ENCODE results near the gene CD38.

The CD38 gene

DNA sequence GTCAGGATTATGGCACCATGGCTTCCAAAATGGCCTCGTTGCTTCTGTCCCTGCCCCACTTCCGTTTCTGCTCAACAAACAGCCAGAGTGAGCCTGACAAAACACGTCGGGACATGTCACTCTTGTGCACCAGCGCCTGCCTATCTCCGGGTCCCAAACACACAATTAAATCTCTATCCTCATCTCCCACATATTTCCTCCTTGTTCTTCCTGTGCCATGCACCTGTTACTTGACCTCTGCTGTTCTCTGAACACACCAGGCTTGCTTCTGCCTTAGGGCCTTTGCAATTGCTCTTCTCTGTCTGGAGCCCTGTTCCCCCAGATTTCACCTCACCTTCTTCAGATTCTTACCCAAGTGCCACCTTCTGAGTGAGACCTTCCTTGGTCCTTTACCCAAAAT, 12.7 kb upstream of the CD38 start:
- DNase-seq, result no peak

DNA sequence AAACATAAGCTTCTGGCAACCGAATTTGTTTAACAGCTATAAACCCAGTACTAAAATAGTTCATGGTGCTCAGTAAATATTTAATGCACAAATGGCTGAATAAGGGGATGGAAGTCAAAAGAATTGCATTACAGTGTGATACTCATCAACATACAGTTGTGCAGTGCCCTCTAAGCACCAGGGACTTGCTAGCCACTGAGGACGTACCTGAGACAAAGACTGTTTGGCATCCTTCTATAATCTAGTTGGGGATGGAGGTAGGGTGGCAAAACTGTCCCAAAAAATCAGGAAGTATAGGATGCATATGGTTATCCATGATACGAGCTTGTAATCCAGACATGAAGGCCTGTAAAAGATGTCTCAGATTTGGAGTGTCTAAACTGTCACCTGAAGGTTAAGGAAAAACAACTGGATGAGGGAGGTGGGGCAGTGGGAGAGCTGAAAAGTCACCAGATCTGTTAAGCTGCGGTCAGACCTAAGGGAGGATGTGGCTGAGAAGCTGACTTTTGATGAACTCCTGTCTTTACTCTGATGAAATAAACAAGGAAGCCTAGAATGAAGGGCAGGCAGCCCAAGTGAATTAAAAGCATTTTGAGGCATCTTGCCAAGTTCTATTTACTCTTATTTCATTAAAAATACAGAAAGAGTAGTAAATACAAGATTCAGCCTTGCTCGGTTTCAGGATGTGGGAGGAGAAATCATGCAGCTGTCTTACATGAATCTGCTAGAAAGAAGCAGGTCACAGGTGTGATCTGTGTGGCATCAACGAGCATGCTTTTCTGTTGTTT, 12.0 kb upstream of the CD38 start:
- DNase-seq, result peak; percentile 40

DNA sequence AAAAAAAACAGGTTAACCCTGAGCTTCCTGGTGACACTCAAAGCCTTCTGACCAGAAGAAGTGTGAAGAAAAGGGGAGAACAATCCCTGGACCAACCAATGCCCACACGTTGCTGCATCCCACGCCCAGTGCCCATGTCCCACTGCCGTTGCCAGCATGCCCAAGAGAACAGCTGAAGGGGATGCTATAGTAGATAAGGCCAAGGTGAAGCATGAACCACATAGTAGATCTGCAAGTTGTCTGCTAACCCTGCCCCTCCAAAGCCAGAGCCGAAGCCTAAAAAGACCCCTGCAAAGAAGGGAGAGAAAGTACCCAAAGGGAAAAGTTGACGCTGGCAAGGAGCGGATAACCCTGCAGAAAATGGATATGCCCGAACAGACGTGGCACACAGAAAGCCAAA, 11.3 kb upstream of the CD38 start:
- DNase-seq, result no peak

DNA sequence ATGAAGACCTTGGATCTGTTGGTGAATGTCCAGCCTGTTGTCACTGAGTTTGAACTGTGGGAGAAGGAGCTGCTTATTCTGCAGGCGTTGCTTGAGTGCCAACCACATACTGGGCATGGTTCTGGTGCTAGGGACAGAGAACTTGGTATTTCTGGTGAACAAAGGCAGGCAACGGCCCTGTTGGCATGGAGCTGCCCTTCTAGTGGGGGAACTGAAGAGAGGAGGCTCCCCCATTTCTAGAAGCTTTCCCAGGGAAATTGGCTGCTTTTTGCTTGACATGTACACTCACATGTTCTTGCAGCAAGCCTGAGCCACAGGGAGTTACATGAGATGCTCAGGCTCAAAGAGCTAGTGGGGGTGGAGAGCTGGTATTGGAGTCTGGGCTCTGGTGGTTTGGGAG, 8.9 kb upstream of the CD38 start:
- DNase-seq, result no peak

DNA sequence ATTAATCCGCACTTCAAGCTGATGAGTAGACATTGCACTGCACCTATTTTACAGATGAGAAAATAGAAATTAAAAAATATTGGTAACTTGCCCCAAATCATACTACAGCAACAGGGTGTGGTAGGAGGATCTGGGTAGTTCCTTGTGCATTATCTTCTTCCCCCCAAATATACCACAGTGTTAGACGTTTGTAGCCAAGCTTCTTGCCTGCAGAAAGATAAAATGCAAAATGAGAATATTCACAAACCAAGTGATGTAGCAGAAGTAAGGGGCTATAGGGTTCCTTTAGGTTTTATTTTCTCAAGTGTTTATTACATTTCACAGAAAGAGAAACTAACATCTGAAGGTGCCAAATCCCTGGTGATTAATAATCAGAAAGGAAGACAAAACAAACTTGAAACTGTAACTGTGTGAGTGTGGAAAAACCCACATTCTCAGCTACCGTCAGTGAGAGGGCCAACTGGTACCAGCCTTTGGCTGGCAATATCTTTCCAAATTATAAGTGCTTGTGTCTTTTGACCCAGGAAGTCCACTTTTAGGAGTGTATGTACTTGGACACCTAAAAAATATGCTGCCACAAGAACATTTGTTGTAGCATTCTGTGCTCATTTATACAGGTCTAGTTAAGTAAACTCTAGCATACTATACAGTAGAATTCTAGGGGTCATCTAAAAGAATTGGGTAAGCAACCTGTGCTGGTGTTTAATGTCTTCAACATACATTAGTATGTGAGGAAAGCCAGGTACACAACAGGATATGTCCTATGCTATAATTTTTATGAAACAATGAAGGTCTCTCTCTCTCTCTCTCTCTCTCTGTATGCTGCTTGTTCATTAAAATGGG, 6.7 kb upstream of the CD38 start:
- DNase-seq, result peak; percentile 15

DNA sequence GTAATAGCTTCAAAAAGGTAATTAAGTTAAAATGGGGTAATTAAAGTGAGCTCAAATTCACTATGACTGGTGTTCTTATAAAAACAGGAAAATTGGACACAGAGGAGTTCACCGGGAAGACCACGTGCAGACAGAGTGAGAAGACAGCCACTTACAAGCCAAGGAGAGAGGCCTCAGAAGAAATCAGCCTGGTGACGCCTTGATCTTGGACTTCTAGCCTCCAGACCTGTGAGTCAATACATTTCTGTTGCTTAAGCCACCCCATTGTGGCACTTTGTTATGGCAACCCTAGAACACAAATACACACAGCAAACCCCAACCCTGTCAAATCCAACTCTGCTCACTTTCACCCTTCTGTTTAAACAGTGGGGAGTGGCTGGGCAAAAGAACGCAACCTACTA, 4.1 kb upstream of the CD38 start:
- no peak for DNase-seq

DNA sequence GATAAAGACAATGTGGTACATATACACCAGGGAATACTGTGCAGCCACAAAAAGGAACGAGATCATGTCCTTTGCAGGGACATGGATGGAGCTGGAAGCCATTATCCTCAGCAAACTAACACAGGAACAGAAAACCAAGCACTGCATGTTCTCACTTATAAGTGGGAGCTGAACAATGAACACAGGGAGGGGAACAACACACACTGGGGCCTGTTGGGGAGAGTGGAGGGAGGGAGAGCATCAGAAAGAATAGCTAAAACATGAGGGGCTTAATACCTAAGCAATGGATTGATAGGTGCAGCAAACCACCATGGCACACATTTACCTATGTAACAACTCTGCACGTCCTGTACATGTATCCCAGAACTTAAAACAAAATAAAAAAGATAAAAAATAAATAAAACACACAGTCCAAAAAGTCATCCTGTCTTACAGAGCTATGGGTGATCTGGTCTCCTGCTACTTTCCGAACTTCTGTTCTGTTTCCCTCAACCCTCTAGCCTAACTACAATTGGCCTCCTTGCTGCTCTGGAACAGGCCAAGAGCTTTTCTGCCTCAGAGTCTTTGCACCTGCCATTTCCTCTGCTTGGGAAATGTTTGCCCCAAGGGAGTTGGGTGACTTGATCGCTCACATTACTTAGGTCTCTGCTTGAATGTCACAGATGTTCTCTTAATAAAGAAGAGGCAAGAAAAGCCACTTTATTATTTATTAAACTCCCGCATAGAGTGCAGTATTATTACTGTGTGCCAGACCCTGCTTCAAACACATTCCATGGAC, 1.1 kb upstream of the CD38 start:
- DNase-seq, result no peak

DNA sequence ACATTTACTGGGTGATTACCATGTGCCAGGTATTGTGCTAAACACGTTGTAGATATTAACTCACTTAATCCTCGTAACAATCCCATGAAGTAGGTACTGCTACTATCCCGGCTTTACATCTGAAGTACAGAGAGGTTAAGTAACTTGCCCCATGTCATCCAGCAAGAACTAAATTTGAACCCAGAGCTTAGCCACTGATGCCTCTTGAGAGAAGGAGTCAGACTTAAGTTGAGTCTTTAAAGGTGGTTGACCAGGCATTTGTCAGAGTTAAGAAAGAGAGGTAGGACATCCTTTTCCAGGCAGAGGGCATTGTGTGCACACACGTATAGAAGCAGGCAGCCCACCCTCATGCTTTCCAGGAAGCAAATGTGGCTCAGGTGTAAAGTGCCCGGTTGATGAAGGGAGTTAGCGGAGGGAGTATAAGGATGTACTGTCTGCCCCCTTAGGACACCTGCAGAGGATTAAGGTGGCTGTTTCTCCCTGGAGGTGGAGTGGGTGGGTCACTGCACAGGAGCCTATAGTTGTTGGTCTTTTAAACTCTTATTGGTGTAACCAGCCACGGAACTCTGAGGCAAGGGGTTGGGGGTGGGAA, 335 bp upstream of the CD38 start:
- no peak for DNase-seq

DNA sequence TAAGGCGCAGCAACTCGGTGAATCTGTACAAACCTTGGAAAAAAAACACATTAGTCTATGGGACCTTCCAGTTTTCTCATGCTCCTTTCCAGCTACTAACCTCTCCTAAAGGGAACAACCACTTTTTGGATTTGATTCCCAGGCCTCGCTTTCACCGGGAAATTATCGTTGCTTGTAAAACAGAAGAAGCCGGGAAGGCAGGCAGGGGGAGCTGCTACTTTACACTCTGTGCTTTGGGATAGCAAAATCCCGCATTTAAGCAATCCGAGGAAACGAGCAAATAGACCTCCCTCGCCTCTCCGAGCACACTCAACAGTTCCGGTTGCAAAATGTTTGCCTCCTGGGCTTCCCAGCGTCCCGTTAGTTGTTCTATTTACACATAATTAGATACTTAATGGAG, 1.2 kb downstream of the CD38 start:
- DNase-seq, result no peak

DNA sequence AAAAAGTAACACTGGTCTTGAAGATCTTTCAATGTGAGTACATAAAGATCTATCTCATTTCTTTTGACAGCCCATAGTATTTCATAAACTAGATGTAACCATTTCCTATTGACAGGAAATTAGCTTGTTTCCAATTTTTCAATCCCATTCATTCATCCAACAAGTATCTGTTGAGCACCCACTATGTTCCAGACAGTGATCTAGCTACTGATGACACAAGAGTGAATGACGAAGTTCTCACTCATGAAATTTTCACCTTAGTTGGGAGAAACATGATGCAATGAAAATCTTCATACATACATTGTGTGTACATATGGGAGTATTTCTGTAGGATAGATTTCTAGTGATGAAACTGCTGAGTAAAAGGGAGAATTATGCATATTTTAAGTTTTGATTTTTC, 1.7 kb downstream of the CD38 start:
- DNase-seq, result no peak

DNA sequence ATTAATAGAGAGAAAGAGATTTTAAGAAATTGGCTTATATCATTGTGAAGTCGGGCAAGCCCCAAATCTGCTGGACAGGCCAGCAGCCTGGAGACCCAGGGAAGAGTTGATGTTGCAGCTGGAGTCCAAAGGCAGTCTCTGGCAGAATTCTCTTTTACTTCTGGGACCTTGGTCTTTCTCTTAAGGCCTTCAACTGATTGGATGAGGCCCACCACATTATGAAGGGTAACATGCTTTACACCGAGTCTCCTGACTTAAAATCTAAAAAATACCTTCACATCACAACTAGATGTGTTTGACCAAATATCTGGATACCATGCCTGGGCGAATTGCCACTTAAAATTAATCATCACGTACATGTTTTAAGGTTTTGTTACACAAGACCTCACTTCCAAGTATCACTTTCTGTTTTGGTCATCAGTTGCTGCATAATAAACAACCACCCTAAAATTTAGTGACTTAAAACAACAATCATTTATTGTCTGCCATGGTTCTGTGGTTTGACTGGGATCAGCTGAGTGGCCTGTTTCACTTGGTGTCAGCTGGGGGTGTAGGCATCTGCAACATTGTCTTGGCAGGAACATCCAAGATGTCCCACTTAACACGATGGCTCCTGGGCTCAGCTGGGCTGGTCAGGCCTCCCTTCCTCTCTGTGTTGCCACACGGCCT, 3.4 kb downstream of the CD38 start:
- peak; percentile 50 for DNase-seq

DNA sequence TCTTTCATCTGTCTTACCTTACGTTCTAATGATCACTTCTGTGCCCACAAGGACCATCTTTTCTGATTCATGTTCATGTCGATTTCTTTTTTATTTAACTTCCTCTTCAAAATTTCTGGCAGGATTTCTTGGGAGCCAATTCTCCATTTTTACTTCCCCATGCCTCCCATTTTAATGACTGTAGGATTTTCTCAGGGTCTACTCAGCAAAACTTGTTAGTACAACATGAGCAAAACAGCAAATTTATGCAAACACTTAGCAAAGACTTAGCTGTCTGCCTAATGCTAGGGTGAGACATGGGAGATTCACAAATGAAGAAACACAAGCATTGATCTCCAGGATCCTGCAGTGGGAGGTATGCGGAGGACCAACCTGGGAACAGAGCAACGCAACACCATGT, 5.5 kb downstream of the CD38 start:
- DNase-seq, result no peak

DNA sequence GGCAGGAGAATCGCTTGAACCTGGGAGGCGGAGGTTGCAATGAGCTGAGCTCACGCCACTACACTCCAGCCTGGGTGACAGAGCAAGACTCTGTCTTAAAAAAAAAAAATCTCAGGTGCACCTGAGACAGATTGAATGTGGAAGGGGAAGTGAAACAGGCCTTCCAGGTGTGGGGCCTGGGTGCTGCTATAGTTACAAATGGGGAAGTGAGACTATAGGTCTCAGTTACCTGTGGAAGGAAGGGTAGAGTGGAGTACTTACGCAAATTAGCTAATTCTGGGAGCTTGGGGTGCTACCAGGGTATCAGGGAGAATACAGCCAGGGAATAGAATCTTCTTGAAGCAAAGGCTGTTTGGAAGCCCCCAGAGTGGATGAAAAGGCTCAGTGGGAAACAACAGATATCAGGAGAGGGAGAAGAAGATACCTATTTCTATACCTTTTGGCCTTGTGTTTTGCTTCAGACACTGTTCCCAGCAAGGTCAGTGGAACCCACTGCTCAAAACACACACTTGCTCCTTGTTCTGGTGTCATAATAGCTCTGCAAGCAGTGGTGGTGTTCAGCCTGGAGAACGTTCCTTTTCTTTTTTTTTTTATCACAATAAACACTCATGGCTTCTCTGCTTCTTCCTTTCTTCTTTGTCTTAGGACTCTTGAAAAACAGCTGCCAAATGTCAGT, 7.0 kb downstream of the CD38 start:
- no peak for DNase-seq

DNA sequence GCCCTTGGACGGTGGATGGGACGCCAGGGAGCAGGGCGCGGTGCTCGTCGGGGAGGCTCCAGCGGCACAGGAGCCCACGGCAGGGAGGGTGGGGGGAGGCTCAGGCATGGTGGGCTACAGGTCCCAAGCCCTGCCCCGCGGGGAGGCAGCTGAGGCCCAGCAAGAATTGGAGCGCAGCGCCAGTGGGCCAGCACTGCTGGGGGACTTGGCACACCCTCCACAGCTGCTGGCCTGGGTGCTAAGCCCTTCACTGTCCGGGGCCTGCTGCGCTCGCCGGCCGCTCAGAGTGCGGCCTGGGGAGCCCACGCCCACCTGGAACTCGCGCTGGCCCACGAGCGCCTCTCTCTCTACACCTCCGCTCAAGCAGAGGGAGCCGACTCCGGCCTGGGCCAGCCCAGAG, 8.6 kb downstream of the CD38 start:
- no peak for DNase-seq

DNA sequence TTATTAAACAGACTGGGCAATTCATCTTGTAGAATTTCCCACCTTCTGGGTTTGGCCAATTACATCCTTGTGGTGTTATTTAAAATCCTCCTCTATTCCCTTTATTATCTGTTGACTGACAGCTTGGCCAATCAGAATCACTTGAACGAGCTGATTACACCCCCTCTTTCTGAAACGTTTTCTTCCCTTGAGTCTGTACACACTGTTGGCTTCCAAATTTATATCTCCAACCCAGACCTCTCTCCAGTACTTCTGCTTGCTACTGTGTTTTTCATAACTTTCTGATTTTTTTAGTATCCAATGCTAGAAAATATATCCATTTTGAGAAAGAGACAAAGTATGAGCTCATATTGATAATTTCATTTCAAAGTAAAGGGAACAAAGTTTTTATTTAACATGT, 14.8 kb downstream of the CD38 start:
- DNase-seq, result no peak

DNA sequence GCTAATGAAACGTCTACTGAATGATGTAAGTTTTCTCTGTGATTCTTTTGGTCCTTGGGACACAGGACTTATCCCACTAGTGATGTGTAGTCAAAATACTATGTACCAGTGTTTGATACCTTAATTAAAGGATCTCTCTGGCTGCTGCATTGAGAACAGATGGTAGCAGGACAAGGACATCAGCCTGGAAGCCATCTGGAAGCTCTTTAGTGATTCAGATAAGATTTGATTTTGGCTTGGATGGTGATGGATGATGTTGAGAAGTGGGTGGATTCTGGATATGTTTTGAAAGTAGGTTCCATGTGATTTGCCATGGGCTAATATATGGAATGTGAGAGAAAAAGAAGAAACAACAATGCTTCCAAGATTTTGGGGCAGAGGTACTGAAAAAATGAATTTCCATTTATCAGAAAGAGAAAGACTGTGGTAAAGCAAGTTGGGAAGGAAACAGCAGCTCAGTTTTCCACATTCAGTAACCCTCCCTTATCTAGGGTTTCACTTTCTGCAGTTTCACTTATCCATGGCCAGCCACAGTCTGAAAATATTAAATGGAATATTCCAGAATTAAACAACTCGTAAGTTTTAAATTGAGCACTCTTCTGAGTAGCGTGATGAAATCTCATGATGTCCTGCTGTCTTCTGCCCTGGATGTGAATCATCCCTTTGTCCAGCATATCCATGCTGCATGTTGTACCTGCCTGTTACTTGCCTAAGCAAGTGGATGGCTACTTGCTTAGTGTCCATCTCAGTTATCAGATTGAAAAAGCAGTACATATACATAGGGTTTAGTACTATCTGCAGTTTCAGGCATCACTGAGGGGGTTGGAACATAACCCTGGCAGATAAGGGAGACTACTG, 15.6 kb downstream of the CD38 start:
- no peak for DNase-seq

DNA sequence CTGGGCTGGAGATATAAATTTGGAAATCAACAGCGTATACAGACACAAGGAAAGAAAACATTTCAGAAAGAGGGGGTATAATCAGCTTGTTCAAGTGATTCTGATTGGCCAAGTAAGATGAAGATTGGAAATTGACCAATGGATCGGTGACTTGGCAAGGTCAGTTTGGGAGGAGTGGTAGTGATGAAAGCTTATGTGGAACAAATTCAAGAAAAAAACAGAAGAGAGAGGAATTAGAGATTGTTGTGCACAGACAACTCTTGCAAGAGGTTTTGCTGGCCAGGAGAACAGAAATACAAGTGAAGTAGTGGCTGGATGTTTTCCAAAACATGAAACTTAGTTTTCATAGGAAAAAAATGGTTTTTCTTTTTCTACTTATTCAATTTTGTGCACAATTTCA, 16.3 kb downstream of the CD38 start:
- DNase-seq, result no peak

DNA sequence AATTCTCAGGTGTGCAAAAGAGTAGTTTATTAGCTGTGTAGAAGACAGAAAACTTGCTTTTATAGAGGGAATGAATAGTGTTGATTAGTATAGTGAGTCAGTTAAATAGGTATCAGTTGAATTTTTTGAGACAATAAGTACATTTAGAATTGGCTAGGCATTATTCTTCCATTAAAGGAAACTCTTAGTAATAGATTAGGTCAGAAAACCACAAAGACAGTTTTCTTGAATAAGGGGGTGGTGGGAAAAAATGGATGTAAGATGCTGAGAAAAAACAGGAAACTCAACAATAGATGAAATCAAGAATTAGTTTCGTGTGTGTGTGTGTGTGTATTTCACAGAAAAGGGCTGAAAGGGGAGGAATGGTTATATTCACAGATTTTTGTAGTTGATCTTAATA, 16.8 kb downstream of the CD38 start:
- DNase-seq, result no peak

DNA sequence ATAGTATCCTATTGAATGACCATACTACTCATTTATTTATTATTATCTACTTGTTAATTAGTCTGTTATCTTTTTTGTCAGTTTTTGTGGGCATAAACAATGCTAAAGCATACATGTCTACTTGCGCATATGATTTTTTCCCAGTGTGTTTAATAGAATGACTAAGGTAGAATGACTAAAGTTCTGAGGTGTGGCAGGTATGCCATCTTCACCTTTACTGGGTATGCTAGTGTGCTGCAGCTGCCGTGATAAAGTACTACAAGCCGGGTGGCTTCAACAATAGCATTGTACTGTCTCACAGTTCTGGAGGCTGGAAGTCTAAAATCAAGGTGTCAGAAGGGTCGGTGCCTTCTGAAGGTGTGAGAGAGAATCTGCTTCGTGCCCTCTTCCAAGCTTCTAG, 19.2 kb downstream of the CD38 start:
- no peak for DNase-seq

DNA sequence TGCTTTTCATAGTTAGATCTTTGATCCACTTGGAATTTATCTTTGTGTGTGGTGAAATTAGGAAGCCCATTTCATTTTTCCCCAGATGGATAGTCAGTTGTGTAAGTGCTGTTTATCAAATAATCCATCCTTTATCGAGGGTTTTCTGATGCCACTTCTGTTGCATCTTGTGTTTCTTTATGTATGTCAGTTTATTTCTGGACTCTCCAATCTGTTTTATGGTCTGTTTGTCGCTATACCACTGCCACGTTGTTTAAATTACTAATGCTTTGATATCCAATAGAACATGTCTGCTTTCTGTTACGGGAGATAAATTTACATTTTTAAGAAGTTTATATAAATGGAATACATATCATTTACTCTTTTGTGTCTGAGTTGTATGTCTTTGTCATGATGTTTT, 21.0 kb downstream of the CD38 start:
- DNase-seq, result no peak

DNA sequence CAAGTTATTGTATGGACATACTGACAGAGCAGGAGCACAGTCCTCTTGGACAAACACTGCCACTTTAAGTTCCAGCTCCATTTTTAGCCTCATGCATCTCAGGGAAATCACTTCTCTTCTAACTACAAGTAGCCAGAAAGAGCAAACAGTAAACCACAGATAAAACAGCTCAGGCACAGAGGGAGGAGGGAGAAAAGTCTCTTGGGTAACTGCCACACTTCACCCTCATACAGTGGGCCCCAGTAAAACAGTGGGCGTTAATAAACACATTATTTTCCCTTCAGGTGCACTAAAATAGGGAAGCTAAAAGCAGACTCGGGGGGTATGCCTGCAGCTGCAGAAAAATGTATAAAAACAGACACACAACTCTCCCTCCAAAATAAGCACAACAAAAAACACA, 21.6 kb downstream of the CD38 start:
- no peak for DNase-seq

Measured in stimulated activated CD4-positive, alpha-beta T cell treated with anti-CD3 and anti-CD28 coated beads, Interleukin-1b, Interleukin-23, amount 100 ng/mL, for 48 hours (primary cell).